Prostate gland (tissue), 2 donors: ENCODE measurements around the gene OR4D6. TPM values are rescaled to one million over a fixed set of nuclear protein-coding genes. Genes with fewer than 3 reads are reported as not detected.

ENCODE experiments used
- DNase-seq: peaks from one replicate; pipeline ENCODE4 v3.0.0-alpha.2; 2019; ENCODE audit warnings: low spot score
- H3K27ac ChIP-seq, 2 donors: fragments of 200-600 bp; sonication (generic); 2 replicates each; pipeline ENCODE4 v1.5.1; 2017 to 2019
- H3K27me3 ChIP-seq: fragments of 200-600 bp; sonication (generic); replicated peaks from 2 replicates; pipeline ENCODE4 v1.5.1; 2019; ENCODE audit not compliant: insufficient read depth
- H3K36me3 ChIP-seq, 2 donors: fragments of 200-600 bp; sonication (generic); 1 replicate in 1 of 2; 2 replicates in 1 of 2; pipeline versions ENCODE4 v1.5.1 to v1.8.1; 2017 to 2019
- H3K4me1 ChIP-seq: fragments of 200-600 bp; sonication (generic); replicated peaks from 2 replicates; pipeline ENCODE4 v1.5.1; 2019
- H3K4me3 ChIP-seq, 2 donors: fragments of 200-600 bp; sonication (generic); 2 replicates each; pipeline ENCODE4 v1.5.1; 2017 to 2019
- H3K9me3 ChIP-seq: fragments of 200-600 bp; sonication (generic); 2 replicates; pipeline ENCODE4 v1.5.1; 2017
- CTCF ChIP-seq, 4 experiments: fragments of 200-600 bp in 2 of 4; fragments of 450-650 bp in 2 of 4; sonication (generic) in 2 of 4; IDR thresholded peaks; 1 replicate in 3 of 4; 2 replicates in 1 of 4; pipeline ENCODE4 v1.5.1; 2016 to 2019; ENCODE audit warnings: antibody characterized with exemption in 4 of 4, mild to moderate bottlenecking in 2 of 4, moderate library complexity in 2 of 4
- POLR2A ChIP-seq: fragments of 450-650 bp; IDR thresholded peaks from one replicate; pipeline ENCODE4 v1.6.1; 2016; ENCODE audit warnings: antibody characterized with exemption, mild to moderate bottlenecking
- POLR2AphosphoS5 ChIP-seq: sonication (generic); formaldehyde crosslinking; IDR thresholded peaks from one replicate; pipeline ENCODE4 v1.6.1; 2017; ENCODE audit warnings: antibody characterized with exemption
- WGBS: methylation state at CpG from one replicate; pipeline ENCODE4 v1.1.5; 2018; 5-methylcytosine and 5-hydroxymethylcytosine counted together
- intact Hi-C: fragments of 100-400 bp; cut with DNase I; formaldehyde crosslinking; loops from one replicate; pipeline ENCODE4 v1.14.2; 2022
- total RNA-seq, 2 donors: library from RNA; depleted of rRNA; stranded (reverse); fragments of >200 nt; gene quantifications; one replicate each; pipeline ENCODE4 v1.1.0, GENCODE V29; 2016

OR4D6 gene
- total RNA-seq, 2 donors from 2014 or later: not detected

- Histone ChIP-seq H3K4me1 (no peaks in the 10 kb centered on the region), H3K27ac (no peak overlapping the region), H3K36me3 (no peaks in the 10 kb centered on the region), H3K9me3 (no peaks in the 10 kb centered on the region), H3K4me3 (no peak overlapping the region), H3K27me3 (no peaks in the 10 kb centered on the region)
- intact Hi-C loops: no loop called here
- no peak for DNase-seq
- 84% methylated on average over 3 of the region's 3 CpGs for WGBS
- TF ChIP-seq POLR2AphosphoS5: no peak
- TF ChIP-seq CTCF (IDR thresholded peaks at IDR 0.05): no peak
- TF ChIP-seq POLR2A: no peak
Observed at GRCh38 chr11:59459916-59460315, 3.2 kb downstream of the OR4D6 start.

DNA sequence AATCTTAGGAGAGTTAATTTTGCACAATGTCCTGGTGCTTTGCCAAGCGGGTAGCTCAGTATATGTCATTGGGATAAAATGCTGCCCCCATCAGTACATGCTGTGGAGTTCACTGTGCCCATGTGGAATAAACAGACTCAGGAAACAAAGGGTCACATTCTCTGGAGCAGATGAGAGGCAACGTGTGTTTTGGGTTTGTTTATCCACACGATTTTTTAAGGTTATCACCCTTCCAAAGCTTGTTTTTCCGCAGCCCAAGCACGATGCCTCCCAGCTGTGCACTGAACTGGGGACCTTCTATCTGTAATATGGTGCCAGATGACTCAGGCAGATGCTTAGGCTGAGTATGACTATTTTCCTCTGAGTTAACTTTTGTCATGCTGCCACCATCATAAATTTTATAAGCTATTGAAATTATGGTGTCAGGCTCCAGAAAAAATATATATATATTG, 6.5 kb downstream of the OR4D6 start:
- H3K4me1 ChIP-seq: no peaks in the 10 kb centered on the region
- H3K9me3 ChIP-seq: no peaks in the 10 kb centered on the region
- no peaks in the 10 kb centered on the region for H3K27me3 ChIP-seq
- H3K36me3 ChIP-seq: no peaks in the 10 kb centered on the region
- no peak overlapping the region for H3K4me3 ChIP-seq
- no peak for DNase-seq
- intact Hi-C loops: no loop called here
- TF ChIP-seq POLR2AphosphoS5 (no peak), POLR2A (no peak), CTCF (IDR thresholded peaks at IDR 0.05) (no peak)
- 29% methylated on average over 5 of the region's 5 CpGs for WGBS
- H3K27ac ChIP-seq: no peak overlapping the region

- no peaks in the 10 kb centered on the region for H3K36me3 ChIP-seq
- no peaks in the 10 kb centered on the region for H3K4me1 ChIP-seq
- H3K27me3 ChIP-seq: no peaks in the 10 kb centered on the region
- no peaks in the 10 kb centered on the region for H3K9me3 ChIP-seq
- H3K4me3 ChIP-seq: no peak within 1 kb of the TSS
- TF ChIP-seq POLR2AphosphoS5 (no peak), CTCF (IDR thresholded peaks at IDR 0.05) (no peak), POLR2A (no peak)
- no peak within 1 kb of the TSS for H3K27ac ChIP-seq
- intact Hi-C loops: no loop called here
- no peak for DNase-seq
Observed at GRCh38 chr11:59473015-59473414, 16.3 kb downstream of the OR4D6 start, which contains the start of gene OR4D10. TSS of gene OR4D10 (plus strand) at chr11:59473315. CDS start at chr11:59477430, 4,115 bp downstream.

GRCh38 chr11:59475176-59475575, 18.4 kb downstream of the OR4D6 start:
- H3K36me3 ChIP-seq: no peaks in the 10 kb centered on the region
- WGBS: 55% methylated on average over 9 of the region's 9 CpGs
- TF ChIP-seq POLR2AphosphoS5 (no peak), CTCF (IDR thresholded peaks at IDR 0.05) (no peak), POLR2A (no peak)
- no peak for DNase-seq
- no peaks in the 10 kb centered on the region for H3K9me3 ChIP-seq
- no peaks in the 10 kb centered on the region for H3K27me3 ChIP-seq
- intact Hi-C loops: no loop called here
- H3K4me1 ChIP-seq: no peaks in the 10 kb centered on the region
- no peak overlapping the region for H3K4me3 ChIP-seq
- H3K27ac ChIP-seq: no peak overlapping the region

GRCh38 chr11:59479906-59480305, 23.1 kb downstream of the OR4D6 start:
- no peak overlapping the region for H3K4me3 ChIP-seq
- no peak for TF ChIP-seq POLR2AphosphoS5
- TF ChIP-seq CTCF (IDR thresholded peaks at IDR 0.05): no peak
- TF ChIP-seq POLR2A: no peak
- DNase-seq: no peak
- no peaks in the 10 kb centered on the region for H3K36me3 ChIP-seq
- intact Hi-C loops: no loop called here
- H3K27ac ChIP-seq: no peak overlapping the region
- no peaks in the 10 kb centered on the region for H3K4me1 ChIP-seq
- H3K9me3 ChIP-seq: no peaks in the 10 kb centered on the region
- no peaks in the 10 kb centered on the region for H3K27me3 ChIP-seq
